SH-SY5Y (cell line): ENCODE measurements around the gene NCOA5.

Source experiments
- GATA2 ChIP-seq: IDR thresholded peaks from 2 replicates; pipeline ENCODE4 v1.6.1; 2011; ENCODE audit warnings: mild to moderate bottlenecking, low read depth, low read length
- GATA3 ChIP-seq: IDR thresholded peaks from 2 replicates; pipeline ENCODE4 v1.6.1; 2011; ENCODE audit warnings: low read depth, mild to moderate bottlenecking, low read length, moderate library complexity

DNA sequence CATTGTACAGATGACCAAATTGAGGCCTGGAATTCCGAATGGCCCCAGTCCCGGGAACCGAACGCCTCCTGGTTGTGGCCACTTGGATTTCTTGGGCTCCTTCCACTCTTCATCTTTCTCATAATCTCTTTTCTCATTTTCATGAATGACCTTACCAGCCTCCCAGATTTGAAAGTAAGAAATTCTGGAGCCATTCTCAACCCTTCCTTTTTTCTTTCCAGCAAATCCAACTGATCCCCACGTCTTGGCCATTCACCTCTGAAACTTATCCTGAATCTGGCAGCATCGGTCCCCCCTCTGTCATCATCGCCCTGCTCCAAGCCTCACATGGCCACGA, 66.6 kb downstream of the NCOA5 start:
- TF ChIP-seq GATA2, result no peak
- TF ChIP-seq GATA3, result no peak
